ENCODE data around the gene TAS2R14. TPM values are rescaled to one million over a fixed set of nuclear protein-coding genes. Genes with fewer than 3 reads are reported as not detected.

The TAS2R14 gene
- total and polyA plus RNA-seq, 10 donors, result 1.6 to 10.3 (median 4.2) TPM

DNA sequence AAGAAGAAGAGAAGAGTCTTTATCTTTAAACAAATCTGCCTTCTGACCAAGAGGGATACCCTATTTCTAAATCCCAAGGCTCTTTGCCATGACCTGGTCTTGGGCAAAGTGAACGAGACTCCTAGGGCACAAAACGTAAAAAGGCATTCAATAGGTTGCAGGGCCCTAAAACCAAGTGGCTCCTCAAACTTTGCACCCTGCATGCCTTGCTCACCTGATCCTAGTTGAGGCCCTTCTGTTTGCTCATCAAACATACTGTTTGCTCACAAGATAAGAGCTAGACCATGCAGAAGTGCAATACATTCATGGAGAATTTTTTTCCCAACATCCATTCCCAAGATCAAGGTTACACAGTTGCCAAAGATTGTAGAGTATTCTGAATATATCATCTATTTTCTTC is 47.1 kb downstream of the TAS2R14 start:
- WGBS, 5 donors, result 88 to 100% (median 98%) methylated on average over 2 of the region's 2 CpGs
- no peak for DNase-seq
- intact Hi-C loops (cut with DNase I; ENCODE audit: low total_unique reads), result no loop called here

DNA sequence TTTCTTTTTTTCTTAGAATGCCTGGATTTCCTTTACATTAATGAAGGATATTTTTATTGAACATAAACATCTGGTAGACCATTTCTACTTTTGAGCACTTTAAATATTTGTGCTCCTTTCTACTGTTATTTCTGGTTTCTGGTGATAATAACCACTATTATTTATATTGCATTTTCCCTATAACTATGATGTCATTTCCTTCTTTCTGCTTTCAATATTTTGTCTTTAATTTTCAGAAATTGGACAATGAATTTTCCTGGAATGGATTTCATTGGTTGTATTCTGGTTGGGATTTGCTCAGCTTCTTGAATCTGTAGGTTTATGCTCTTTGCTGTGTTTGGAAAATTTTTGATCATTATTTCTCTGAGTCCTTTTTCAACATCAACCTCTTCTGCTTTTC is 49.8 kb downstream of the TAS2R14 start:
- H3K27ac ChIP-seq, result no peak overlapping the region
- intact Hi-C loops (cut with DNase I; ENCODE audit: low total_unique reads), result no loop called here
- H3K27me3 ChIP-seq (replicated peaks in 1 of 7), result no peaks in the 10 kb centered on the region
- TF ChIP-seq, protein P1, sequence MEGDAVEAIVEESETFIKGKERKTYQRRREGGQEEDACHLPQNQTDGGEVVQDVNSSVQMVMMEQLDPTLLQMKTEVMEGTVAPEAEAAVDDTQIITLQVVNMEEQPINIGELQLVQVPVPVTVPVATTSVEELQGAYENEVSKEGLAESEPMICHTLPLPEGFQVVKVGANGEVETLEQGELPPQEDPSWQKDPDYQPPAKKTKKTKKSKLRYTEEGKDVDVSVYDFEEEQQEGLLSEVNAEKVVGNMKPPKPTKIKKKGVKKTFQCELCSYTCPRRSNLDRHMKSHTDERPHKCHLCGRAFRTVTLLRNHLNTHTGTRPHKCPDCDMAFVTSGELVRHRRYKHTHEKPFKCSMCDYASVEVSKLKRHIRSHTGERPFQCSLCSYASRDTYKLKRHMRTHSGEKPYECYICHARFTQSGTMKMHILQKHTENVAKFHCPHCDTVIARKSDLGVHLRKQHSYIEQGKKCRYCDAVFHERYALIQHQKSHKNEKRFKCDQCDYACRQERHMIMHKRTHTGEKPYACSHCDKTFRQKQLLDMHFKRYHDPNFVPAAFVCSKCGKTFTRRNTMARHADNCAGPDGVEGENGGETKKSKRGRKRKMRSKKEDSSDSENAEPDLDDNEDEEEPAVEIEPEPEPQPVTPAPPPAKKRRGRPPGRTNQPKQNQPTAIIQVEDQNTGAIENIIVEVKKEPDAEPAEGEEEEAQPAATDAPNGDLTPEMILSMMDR (IDR thresholded peaks at IDR 0.05 in 8 of 11, conservative IDR thresholded peaks at IDR 0.05 in 3 of 11), result no peak
- TF ChIP-seq POLR2AphosphoS5 (IDR thresholded peaks at IDR 0.05) (no peak), POLR2A (IDR thresholded peaks at IDR 0.05) (no peak)
- no peak overlapping the region for H3K4me3 ChIP-seq
- no peaks in the 10 kb centered on the region for H3K9me3 ChIP-seq
- peaks cover 0 to 11% (median 0%) of the 10 kb centered on the region in 6 donors for H3K4me1 ChIP-seq
- no peak for DNase-seq
- H3K36me3 ChIP-seq, result no peaks in the 10 kb centered on the region

More for the DNA sequence above, 47.1 kb downstream of the TAS2R14 start:
- Histone ChIP-seq H3K4me1 (peaks cover 0 to under 1% (median 0%) of the 10 kb centered on the region in 6 donors), H3K4me3 (no peak overlapping the region), H3K36me3 (peaks cover 0 to 5% (median 0%) of the 10 kb centered on the region in 6 donors), H3K27me3 (replicated peaks in 1 of 7) (no peaks in the 10 kb centered on the region), H3K27ac (no peak overlapping the region), H3K9me3 (no peaks in the 10 kb centered on the region)
- TF ChIP-seq POLR2AphosphoS5 (IDR thresholded peaks at IDR 0.05), result no peak

Other genes starting within 250 kb of the TAS2R14 start
- gene YBX3, start 215.9 kb downstream of the TAS2R14 start, total RNA-seq, result 100 to 1,000 TPM; 166 to 250 (median 180) TPM
- gene YBX3, start 215.9 kb downstream of the TAS2R14 start, polyA plus RNA-seq, result 100 to 1,000 TPM in 1 of 3 donors, 10 to 100 TPM in 2; 87.0 to 155 (median 90.7) TPM
- not detected for gene TAS2R7, start 136.6 kb downstream of the TAS2R14 start, total RNA-seq
- gene TAS2R7, start 136.6 kb downstream of the TAS2R14 start, polyA plus RNA-seq, result not detected
- gene TAS2R8, start 132.0 kb downstream of the TAS2R14 start, total RNA-seq, result not detected
- gene TAS2R8, start 132.0 kb downstream of the TAS2R14 start, polyA plus RNA-seq, result under 1 TPM in 1 of 3 donors, not detected in 2; 0.06 TPM
- 1 to 10 TPM in 1 of 7 donors, under 1 TPM in 1, not detected in 5; 0.72 to 2.1 TPM for gene TAS2R9, start 129.1 kb downstream of the TAS2R14 start, total RNA-seq
- not detected for gene TAS2R9, start 129.1 kb downstream of the TAS2R14 start, polyA plus RNA-seq
- gene TAS2R10, start 112.9 kb downstream of the TAS2R14 start, total RNA-seq, result 1 to 10 TPM in 5 of 7 donors, under 1 TPM in 2; 0.34 to 3.9 (median 1.7) TPM
- gene TAS2R10, start 112.9 kb downstream of the TAS2R14 start, polyA plus RNA-seq, result under 1 TPM in 2 of 3 donors, not detected in 1; 0.11 to 0.15 TPM
- gene PRR4, start 89.8 kb downstream of the TAS2R14 start, total RNA-seq, result 10 to 100 TPM in 1 of 7 donors, 1 to 10 TPM in 6; 1.2 to 12.0 (median 3.9) TPM
- gene PRR4, start 89.8 kb downstream of the TAS2R14 start, polyA plus RNA-seq, result 1 to 10 TPM; 3.0 to 4.7 (median 3.6) TPM
- 10 to 100 TPM; 16.9 to 63.1 (median 37.0) TPM for gene PRH1, start 55.0 kb downstream of the TAS2R14 start, total RNA-seq
- 1 to 10 TPM; 1.5 to 3.7 (median 2.7) TPM for gene PRH1, start 55.0 kb downstream of the TAS2R14 start, polyA plus RNA-seq
- 1 to 10 TPM; 2.1 to 8.7 (median 4.3) TPM for gene TAS2R13, start 29.7 kb downstream of the TAS2R14 start, total RNA-seq
- under 1 TPM in 1 of 3 donors, not detected in 2; 0.06 TPM for gene TAS2R13, start 29.7 kb downstream of the TAS2R14 start, polyA plus RNA-seq
- gene PRH2, start 10.0 kb downstream of the TAS2R14 start, total RNA-seq, result not detected
- gene PRH2, start 10.0 kb downstream of the TAS2R14 start, polyA plus RNA-seq, result under 1 TPM in 2 of 3 donors, not detected in 1; 0.14 to 0.32 TPM
- 1 to 10 TPM; 2.2 to 7.1 (median 4.4) TPM for gene TAS2R50, start 47.6 kb upstream of the TAS2R14 start, total RNA-seq
- under 1 TPM in 1 of 3 donors, not detected in 2; 0.10 TPM for gene TAS2R50, start 47.6 kb upstream of the TAS2R14 start, polyA plus RNA-seq
- 1 to 10 TPM; 2.1 to 9.8 (median 5.8) TPM for gene TAS2R20, start 59.0 kb upstream of the TAS2R14 start, total RNA-seq
- under 1 TPM; 0.24 to 0.32 (median 0.27) TPM for gene TAS2R20, start 59.0 kb upstream of the TAS2R14 start, polyA plus RNA-seq
- gene TAS2R19, start 83.4 kb upstream of the TAS2R14 start, total RNA-seq, result 10 to 100 TPM in 2 of 7 donors, 1 to 10 TPM in 5; 4.1 to 13.8 (median 9.1) TPM
- under 1 TPM in 2 of 3 donors, not detected in 1; 0.38 to 0.53 TPM for gene TAS2R19, start 83.4 kb upstream of the TAS2R14 start, polyA plus RNA-seq
- 10 to 100 TPM in 3 of 7 donors, 1 to 10 TPM in 4; 3.7 to 14.1 (median 8.1) TPM for gene TAS2R31, start 92.1 kb upstream of the TAS2R14 start, total RNA-seq
- under 1 TPM in 2 of 3 donors, not detected in 1; 0.21 to 0.35 TPM for gene TAS2R31, start 92.1 kb upstream of the TAS2R14 start, polyA plus RNA-seq
- 1 to 10 TPM; 2.9 to 8.8 (median 4.9) TPM for gene TAS2R46, start 123.0 kb upstream of the TAS2R14 start, total RNA-seq
- gene TAS2R46, start 123.0 kb upstream of the TAS2R14 start, polyA plus RNA-seq, result not detected
- gene TAS2R43, start 153.1 kb upstream of the TAS2R14 start, total RNA-seq, result 10 to 100 TPM in 2 of 7 donors, 1 to 10 TPM in 3, not detected in 2; 1.5 to 14.0 (median 4.6) TPM
- gene TAS2R43, start 153.1 kb upstream of the TAS2R14 start, polyA plus RNA-seq, result not detected
- 10 to 100 TPM in 3 of 7 donors, 1 to 10 TPM in 4; 6.4 to 30.7 (median 8.6) TPM for gene TAS2R30, start 195.4 kb upstream of the TAS2R14 start, total RNA-seq
- under 1 TPM in 2 of 3 donors, not detected in 1; 0.09 to 0.19 TPM for gene TAS2R30, start 195.4 kb upstream of the TAS2R14 start, polyA plus RNA-seq
- gene SMIM10L1, start 231.9 kb upstream of the TAS2R14 start, total RNA-seq, result 10 to 100 TPM in 3 of 7 donors, 1 to 10 TPM in 4; 6.5 to 11.9 (median 9.3) TPM
- 1 to 10 TPM; 7.8 to 9.4 (median 8.9) TPM for gene SMIM10L1, start 231.9 kb upstream of the TAS2R14 start, polyA plus RNA-seq
- gene TAS2R42, start 247.7 kb upstream of the TAS2R14 start, total RNA-seq, result not detected
- gene TAS2R42, start 247.7 kb upstream of the TAS2R14 start, polyA plus RNA-seq, result not detected